ENCODE data around the gene FHAD1. TPM values are rescaled to one million over a fixed set of nuclear protein-coding genes. Genes with fewer than 3 reads are reported as not detected.

The FHAD1 gene
- total RNA-seq, 4 donors from 2014 or later = 0.54 to 1.9 (median 0.75) TPM

GRCh38 chr1:15320267-15320666 is 73.2 kb downstream of the FHAD1 start:
- Histone ChIP-seq H3K4me3 (replicated peaks in 1 of 3) (no peak overlapping the region), H3K4me1 (no peaks in the 10 kb centered on the region), H3K9me3 (no peaks in the 10 kb centered on the region), H3K27ac (no peak overlapping the region), H3K36me3 (no peaks in the 10 kb centered on the region), H3K27me3 (no peaks in the 10 kb centered on the region)
- TF ChIP-seq POLR2A (IDR thresholded peaks at IDR 0.05) (no peak), CTCF (IDR thresholded peaks at IDR 0.05) (no peak)
- DNase-seq = no peak
- intact Hi-C loops (cut with DNase I) = no loop called here
- 94 to 95% methylated on average over 5 of the region's 5 CpGs for WGBS, 2 donors

GRCh38 chr1:15321601-15322000 is 74.6 kb downstream of the FHAD1 start:
- intact Hi-C loops (cut with DNase I) = no loop called here
- Histone ChIP-seq H3K27ac (no peak overlapping the region), H3K4me1 (peaks cover 0 to under 1% of the 10 kb centered on the region in 2 donors), H3K27me3 (no peaks in the 10 kb centered on the region), H3K9me3 (no peaks in the 10 kb centered on the region), H3K36me3 (no peaks in the 10 kb centered on the region), H3K4me3 (replicated peaks in 1 of 3) (no peak overlapping the region)
- 85 to 90% methylated on average over 2 of the region's 2 CpGs for WGBS, 2 donors
- DNase-seq = no peak
- TF ChIP-seq CTCF (IDR thresholded peaks at IDR 0.05) = no peak
- TF ChIP-seq POLR2A (IDR thresholded peaks at IDR 0.05) = no peak

- no peaks in the 10 kb centered on the region for H3K27me3 ChIP-seq
- H3K27ac ChIP-seq = no peak overlapping the region
- H3K36me3 ChIP-seq = no peaks in the 10 kb centered on the region
- H3K4me3 ChIP-seq (replicated peaks in 1 of 3) = no peak overlapping the region
- H3K4me1 ChIP-seq = peaks cover 0 to 12% of the 10 kb centered on the region in 2 donors
- H3K9me3 ChIP-seq = no peaks in the 10 kb centered on the region
- 79 to 93% methylated on average over 14 of the region's 14 CpGs for WGBS, 2 donors
- TF ChIP-seq POLR2A (IDR thresholded peaks at IDR 0.05) (no peak), CTCF (IDR thresholded peaks at IDR 0.05) (no peak)
- no peak for DNase-seq
- intact Hi-C loops (cut with DNase I) = no loop called here
Measured at GRCh38 chr1:15322648-15323350, 75.8 kb downstream of the FHAD1 start.

- 41 to 48% methylated on average over 15 of the region's 15 CpGs for WGBS, 2 donors
- H3K27ac ChIP-seq = no peak overlapping the region
- no peaks in the 10 kb centered on the region for H3K9me3 ChIP-seq
Measured at GRCh38 chr1:15323351-15323988, 76.4 kb downstream of the FHAD1 start.

More at GRCh38 chr1:15323351-15323988, 76.4 kb downstream of the FHAD1 start:
- TF ChIP-seq POLR2A (IDR thresholded peaks at IDR 0.05) (no peak), CTCF (IDR thresholded peaks at IDR 0.05) (peak; percentile 93 to 99 (median 96))
- DNase-seq = peak; percentile 78 to 79
- Histone ChIP-seq H3K27me3 (no peaks in the 10 kb centered on the region), H3K36me3 (no peaks in the 10 kb centered on the region), H3K4me1 (peaks cover 5 to 19% of the 10 kb centered on the region in 2 donors), H3K4me3 (replicated peaks in 1 of 3) (no peak overlapping the region)
- intact Hi-C loops (cut with DNase I) = no loop called here

Measured in thyroid gland (tissue), 4 donors.